Measurements from ENCODE around the gene MATCAP1.

MATCAP1 gene

GRCh38 chr16:67183627-67184452 is at the start of gene MATCAP1:
Gene MATCAP1, minus strand, starts transcription at chr16:67183963. Its CDS starts 3,353 bp downstream, at chr16:67180610.
- TF ChIP-seq CTCF (IDR thresholded peaks at IDR 0.05; ENCODE audit: low read depth, low read length), result no peak
- H3K4me3 ChIP-seq (ENCODE audit: low read depth, low read length), result peak within 1 kb of the TSS; percentile 78

GRCh38 chr16:67230809-67231660 is 47.3 kb upstream of the MATCAP1 start:
- no peak for TF ChIP-seq CTCF (IDR thresholded peaks at IDR 0.05; ENCODE audit: low read depth, low read length)

GRCh38 chr16:67229906-67230808 is 46.4 kb upstream of the MATCAP1 start:
- TF ChIP-seq CTCF (IDR thresholded peaks at IDR 0.05; ENCODE audit: low read depth, low read length), result no peak
- no peak overlapping the region for H3K4me3 ChIP-seq (ENCODE audit: low read depth, low read length)

More at GRCh38 chr16:67230809-67231660, 47.3 kb upstream of the MATCAP1 start:
- H3K4me3 ChIP-seq (ENCODE audit: low read depth, low read length), result no peak overlapping the region

- no peak for TF ChIP-seq CTCF (IDR thresholded peaks at IDR 0.05; ENCODE audit: low read depth, low read length)
- no peak overlapping the region for H3K4me3 ChIP-seq (ENCODE audit: low read depth, low read length)
These were observed 45.1 kb upstream of the MATCAP1 start for GRCh38 chr16:67228905-67229304.

GRCh38 chr16:67228034-67228785 is 44.4 kb upstream of the MATCAP1 start:
- peak overlapping the region; percentile 99 for H3K4me3 ChIP-seq (ENCODE audit: low read depth, low read length)
- no peak for TF ChIP-seq CTCF (IDR thresholded peaks at IDR 0.05; ENCODE audit: low read depth, low read length)

- TF ChIP-seq CTCF (IDR thresholded peaks at IDR 0.05; ENCODE audit: low read depth, low read length), result no peak
- H3K4me3 ChIP-seq (ENCODE audit: low read depth, low read length), result peak overlapping the region; percentile 99
These were observed 43.8 kb upstream of the MATCAP1 start for GRCh38 chr16:67227567-67227921.

Measured in WI38 (cell line).